ENCODE results near the gene SLC4A1.

SLC4A1 gene

DNA sequence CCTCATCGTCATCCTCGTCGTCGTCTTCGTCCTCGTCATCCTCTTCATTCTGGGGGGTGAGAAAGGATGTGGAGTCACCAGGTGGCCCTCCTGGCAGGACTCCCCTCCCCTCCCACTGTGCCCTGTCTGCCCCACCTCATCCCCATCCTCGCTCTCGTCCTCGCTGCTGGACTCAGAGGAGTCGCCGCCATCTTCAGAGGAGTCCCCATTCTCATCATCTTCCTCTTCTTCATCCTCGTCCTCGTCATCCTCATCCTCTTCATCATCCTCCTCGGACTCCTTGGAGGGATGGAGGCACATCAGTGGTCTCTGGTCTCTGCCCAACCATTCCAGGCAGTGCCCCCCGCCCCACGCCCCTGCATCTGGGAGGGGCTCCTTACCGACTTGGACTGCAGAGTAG lies 60.6 kb downstream of the SLC4A1 start:
- DNase-seq (ENCODE audit: low read depth in 1 of 2, low spot score in 1 of 2) = no peak

DNA sequence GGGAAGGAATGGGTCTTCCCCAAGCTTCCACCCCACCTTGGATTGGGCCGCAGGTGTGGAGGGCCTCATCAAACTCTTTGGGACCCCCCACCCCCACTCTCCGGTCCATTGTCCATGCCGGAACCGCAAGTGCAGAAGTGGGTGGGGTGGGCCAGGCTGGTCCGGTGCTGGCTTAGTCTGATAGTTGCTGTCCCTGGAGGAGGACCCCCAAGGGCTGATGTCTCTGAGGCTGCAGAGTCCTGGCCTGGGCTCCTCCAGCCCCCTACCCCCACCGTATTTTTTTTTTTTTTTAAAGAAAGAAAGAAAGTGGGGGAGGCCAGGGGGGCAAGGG lies 61.1 kb downstream of the SLC4A1 start:
- no peak for DNase-seq (ENCODE audit: low read depth in 1 of 2, low spot score in 1 of 2)

DNA sequence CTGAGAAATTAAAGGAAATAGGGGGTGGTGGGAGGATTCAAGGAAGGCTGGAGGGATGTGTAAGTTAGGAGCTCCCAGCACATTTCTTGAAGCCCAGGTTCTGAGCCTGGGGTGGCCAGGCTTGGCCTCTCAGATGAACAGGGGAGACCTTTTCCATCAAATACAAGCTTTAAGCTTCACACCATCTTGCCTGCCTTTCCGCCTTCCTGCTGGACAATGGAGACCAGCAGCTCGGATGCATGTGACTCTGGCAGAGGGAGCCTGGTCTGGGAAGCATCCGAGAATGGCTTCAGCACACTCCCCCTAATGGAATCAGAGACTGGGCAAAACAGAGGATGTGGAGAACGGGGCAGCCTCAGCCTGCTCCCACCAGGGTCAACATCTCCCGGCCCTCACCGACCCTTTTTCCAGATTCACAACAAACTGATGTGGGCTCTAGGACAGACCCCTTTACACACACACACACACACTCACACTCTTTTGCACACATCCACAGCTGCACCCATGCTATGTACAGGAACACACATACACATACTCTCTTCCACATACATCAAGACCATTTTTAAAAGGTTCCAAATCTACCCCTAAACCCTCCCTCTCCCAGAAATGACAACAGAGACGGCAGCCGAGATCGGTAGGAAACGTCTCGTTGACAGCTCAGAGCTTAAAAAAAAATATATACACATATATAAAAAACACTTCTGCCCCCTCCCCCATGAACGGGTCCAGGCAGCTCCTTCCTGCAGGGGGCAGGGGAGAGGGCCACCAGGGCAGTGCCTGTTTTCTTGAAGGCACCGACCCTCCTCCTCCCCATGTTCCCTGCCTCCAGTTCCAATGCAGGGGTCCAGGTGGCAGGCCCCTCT lies 61.7 kb downstream of the SLC4A1 start:
- no peak for DNase-seq (ENCODE audit: low read depth in 1 of 2, low spot score in 1 of 2)

DNA sequence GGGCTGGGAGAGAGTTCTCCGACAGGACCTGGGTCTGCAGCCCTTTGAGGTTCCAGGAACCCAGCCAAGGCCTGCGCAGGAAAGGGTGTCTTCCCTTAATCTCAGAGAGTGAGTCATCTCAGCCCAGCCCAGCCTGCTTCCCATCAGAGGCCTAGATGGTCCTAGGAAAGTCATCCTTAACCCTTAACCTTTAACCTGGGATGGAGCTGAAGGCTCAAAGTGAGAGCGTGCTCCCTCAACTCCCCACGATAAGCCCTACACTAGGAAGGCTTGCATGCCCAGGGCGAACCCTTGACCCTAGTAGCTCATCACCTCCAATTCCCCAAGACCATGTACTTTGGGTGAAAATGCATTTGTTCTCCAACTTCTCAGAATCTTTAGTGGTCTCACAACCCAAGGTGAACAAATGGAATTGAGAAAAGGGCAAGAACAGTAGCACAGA lies 63.5 kb downstream of the SLC4A1 start:
- no peak for DNase-seq (ENCODE audit: low read depth in 1 of 2, low spot score in 1 of 2)

DNA sequence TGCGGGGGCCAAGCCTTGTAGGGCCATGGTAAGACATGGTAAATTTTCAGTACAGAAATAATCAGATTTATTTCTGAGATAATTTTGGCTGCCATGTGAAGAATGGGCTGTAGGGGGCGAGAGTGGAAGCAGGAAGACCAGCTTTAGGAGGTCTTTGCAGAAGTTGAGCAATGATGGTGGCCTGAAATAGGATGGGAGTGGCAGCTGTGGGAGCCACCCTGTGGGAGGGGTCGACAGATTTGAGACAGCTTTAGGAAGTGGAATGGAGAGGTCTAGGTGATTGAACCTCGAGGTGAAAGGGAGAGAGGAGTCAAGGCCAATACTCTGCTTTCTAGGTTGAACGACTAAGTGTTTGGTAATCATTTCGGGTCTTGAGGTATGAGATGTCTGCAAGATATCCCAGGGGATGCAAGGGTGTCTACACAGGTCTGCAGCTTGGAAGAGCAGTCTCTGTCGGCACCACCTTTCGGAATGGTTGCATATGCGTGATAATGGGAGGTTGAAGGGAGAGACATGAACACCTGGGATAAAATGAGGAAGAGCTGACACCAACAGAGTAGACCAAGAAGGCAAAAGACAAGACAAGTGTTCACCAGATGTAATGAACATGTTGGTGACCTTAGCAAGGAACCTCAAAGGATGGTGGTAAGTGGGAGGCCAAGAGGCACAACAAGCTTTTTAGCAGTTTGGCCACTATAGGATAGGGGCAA lies 64.0 kb downstream of the SLC4A1 start:
- no peak for DNase-seq (ENCODE audit: low read depth in 1 of 2, low spot score in 1 of 2)

DNA sequence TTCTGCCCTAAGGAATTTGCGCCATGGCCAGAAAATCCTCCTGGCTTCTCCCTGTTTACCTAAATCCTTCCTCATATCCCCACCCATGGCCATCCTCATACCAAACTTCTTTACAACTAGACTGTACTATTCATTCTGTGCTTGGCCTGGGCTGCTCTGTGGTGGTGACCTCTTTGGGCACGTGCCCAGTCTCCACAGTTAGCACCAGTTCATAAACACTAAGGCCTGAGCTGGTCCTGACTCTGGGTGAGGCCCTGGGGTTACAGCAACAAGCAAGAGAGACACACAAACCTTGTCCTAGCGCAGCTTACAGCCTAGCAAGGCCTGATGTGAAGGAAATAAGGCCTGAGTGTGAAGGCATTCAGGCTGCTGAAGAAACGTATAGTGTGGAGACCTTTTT lies 65.2 kb downstream of the SLC4A1 start:
- no peak for DNase-seq (ENCODE audit: low read depth in 1 of 2, low spot score in 1 of 2)

DNA sequence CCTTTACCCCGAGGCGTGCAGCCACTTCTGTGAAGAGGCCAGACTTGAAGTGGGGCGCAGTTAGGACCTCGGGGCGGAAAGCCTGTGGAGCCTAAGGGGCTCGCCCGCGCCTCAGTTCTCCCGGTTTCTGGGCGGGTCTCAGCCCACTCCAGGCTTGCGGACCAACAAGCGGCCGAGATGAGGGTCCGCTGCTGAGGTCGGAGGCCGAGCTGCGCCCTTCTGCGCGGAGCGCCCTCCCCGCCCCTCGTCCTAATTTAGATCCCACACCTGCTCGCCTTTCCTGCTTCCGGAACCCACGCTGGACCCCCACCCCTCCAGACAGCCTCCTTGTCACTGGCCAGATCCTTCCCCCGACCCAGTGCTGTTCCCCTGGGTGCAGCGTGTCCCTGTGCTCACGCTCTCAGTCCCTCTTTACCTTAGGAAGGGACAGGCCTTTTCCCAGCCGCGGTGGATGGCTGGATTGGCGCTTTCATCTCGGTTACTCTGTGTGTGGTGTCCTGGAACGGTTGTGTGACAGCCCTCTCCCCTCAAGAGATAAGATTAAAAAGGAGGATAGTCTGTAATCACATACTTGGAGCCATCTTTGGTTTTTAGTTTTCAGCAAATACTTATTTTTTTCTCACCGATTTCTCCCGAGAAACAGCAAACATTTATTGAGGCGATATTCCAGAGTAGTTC lies 67.3 kb downstream of the SLC4A1 start:
- no peak for DNase-seq (ENCODE audit: low read depth in 1 of 2, low spot score in 1 of 2)

DNA sequence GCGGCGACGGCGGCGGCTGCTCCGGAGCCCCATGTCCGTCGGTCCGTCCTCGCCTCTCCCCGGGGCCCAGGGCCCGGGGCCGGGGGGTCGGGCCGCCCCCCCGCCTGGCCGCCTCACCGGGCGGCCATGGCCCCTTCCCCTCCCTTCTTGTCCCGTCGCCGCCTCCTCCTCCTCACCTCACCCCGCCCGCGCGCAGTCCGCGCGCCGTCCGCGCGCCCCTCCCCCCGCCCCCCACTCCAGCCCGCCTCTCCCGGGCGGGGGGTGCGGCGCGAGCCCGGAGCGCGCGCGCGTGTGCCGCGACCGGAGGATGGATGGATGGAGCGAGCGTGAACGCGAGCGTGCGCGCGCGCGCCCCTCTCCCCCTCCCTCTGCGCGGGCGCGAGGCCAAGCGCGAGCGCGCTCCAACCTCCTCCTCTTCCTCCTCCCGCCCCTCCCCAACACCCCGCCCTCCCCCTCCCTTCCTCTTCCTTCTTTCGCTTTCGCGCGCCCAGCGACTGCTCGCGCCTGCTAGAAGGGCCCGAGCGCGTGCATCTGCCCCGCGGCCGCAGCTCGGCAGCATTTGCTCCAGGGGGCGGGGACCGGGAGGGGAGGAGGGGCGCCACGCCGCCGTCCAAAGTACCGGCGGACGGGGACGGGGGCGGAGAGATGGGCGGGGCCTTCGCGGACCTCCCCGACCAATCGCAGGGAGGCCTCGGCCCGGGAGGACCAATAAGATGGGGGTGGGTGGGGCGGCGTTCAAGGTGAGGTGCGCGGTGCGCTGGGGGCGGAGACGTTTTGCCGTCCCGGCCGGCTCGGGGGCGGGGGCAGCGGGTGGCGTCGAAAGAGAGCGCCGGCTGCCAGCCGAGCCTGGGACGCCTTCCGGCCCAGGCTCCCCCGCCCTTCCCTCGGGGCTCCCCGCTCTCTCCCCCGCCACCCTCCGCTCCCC lies 68.1 kb downstream of the SLC4A1 start, which contains the start of gene ATXN7L3:
ATXN7L3 (minus strand) TSS at position 332 of the 925 bp plus-strand sequence. CDS start 1,814 bp downstream, outside the sequence.
- peak; percentile 100 for DNase-seq (ENCODE audit: low read depth in 1 of 2, low spot score in 1 of 2)

DNA sequence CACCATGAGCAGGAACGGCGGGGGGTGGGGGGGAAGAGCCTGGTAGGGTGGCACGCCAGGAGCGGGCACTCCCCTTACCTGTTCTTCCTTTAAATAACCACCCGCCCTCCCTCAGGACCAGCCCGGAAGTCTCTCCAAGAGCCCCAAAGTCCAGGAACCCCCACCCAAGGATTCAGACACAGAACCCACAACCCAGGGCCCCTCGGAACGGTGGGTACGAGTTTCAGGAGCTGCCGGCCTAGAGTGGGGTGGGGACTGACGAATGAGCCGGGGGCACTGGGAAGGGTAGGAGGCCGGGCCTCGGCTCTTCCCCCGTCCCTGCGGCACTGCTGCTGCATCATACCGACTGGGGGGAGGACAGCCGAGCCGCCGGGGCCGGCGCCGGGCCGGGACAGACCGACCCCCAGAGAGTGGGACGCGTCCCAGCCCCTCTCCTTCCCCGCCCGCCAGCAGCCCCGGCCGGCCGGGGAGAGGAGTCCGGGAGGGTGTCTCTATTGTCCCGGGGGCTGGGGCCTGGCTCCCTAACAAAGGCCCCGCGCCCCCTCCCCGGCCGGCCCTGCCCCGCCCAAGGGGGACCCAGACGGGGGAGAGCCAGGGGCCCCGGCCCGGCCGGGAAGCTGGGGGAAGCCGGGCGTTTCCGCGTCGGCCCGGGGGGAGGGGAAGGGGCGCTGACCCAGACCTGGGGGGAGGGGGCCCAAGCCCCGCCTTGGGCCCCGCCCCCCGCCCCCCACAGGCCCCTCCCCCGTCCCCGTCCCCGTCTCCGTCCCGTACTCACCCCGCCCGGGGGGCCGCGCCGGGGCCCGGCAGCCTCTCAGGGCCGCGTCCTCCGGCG lies 69.0 kb downstream of the SLC4A1 start:
- peak; percentile 38 to 51 for DNase-seq (ENCODE audit: low read depth in 1 of 2, low spot score in 1 of 2)
